Mesothelial cell of epicardium (in vitro differentiated cells): ENCODE data around the gene ITM2C. TPM values are rescaled to one million over a fixed set of nuclear protein-coding genes. Genes with fewer than 3 reads are reported as not detected.

Experiments
- DNase-seq, 2 experiments: peaks; one replicate each; pipeline ENCODE4 v3.0.0; 2021; ENCODE audit warnings: low spot score in 2 of 2; ENCODE audit not compliant: unreplicated experiment in 2 of 2
- H3K27ac Mint-ChIP-seq: 2 replicates; pipeline ENCODE4 v1.8.0; 2021; ENCODE audit warnings: mixed read lengths
- H3K27me3 Mint-ChIP-seq: 2 replicates; pipeline ENCODE4 v1.8.0; 2021; ENCODE audit warnings: low read depth, mixed read lengths
- H3K36me3 Mint-ChIP-seq: 2 replicates; pipeline ENCODE4 v1.8.0; 2021; ENCODE audit warnings: mixed read lengths
- H3K4me1 Mint-ChIP-seq: 2 replicates; pipeline ENCODE4 v1.8.0; 2021; ENCODE audit warnings: mixed read lengths
- H3K4me3 Mint-ChIP-seq: 2 replicates; pipeline ENCODE4 v1.8.0; 2021; ENCODE audit warnings: mild to moderate bottlenecking, moderate library complexity, mixed read lengths
- H3K9me3 Mint-ChIP-seq: 2 replicates; pipeline ENCODE4 v1.8.0; 2021; ENCODE audit warnings: mixed read lengths
- CTCF ChIP-seq: fragments of 200-600 bp; sonication (generic); IDR thresholded peaks from one replicate; pipeline ENCODE4 v1.5.0; 2021; ENCODE audit warnings: antibody characterized with exemption; ENCODE audit not compliant: unreplicated experiment
- total RNA-seq: library from RNA; stranded (reverse); gene quantifications from 3 replicates; pipeline ENCODE4 v1.2.1, GENCODE V29; 2021

The ITM2C gene
- total RNA-seq, 1 donor from 2014 or later = 270 TPM

DNA sequence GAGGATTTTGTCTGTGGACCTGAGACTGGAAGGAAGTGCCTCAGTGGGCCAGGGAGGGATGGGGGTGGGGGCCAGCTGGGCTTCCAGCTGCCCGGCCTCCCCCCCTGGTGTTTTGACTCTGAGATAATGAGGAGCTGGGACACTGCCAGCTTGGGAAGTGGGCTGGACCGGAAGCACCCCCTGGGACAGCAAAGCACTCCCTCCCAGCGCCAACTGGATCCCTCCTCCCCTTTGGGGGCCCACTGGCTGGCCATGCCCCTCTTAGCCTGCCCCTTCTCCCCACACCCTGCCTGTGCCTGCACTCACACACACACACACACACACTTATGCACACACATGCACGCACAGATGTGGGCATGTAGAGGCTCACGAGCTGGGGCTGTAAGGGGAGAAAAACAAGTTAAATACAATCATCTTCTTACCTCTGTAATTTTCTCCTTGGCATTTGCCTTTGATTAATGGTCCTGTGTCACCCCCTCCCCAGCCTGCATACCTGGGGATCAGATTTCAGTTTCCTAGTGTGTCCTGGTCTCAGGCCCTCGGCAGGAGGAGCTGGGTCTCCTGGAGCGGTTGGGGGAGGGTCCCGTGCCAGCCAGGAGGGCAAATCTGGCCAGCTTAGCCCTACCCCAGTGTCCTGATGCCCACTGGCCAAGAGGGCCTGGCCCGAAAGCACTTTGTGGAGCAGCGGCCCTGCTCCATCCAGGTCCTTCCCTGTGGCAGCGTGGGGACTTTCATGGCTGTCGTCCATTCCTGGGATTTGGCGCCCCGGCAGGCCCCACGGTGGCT lies 3.6 kb downstream of the ITM2C start:
- Mint-ChIP-seq H3K4me3 (peak overlapping the region; percentile 55), H3K36me3 (no peaks in the 10 kb centered on the region), H3K27ac (peak overlapping the region; percentile 98), H3K27me3 (no peaks in the 10 kb centered on the region), H3K9me3 (no peaks in the 10 kb centered on the region), H3K4me1 (peaks cover 74% of the 10 kb centered on the region)
- no peak for DNase-seq
- TF ChIP-seq CTCF = no peak

DNA sequence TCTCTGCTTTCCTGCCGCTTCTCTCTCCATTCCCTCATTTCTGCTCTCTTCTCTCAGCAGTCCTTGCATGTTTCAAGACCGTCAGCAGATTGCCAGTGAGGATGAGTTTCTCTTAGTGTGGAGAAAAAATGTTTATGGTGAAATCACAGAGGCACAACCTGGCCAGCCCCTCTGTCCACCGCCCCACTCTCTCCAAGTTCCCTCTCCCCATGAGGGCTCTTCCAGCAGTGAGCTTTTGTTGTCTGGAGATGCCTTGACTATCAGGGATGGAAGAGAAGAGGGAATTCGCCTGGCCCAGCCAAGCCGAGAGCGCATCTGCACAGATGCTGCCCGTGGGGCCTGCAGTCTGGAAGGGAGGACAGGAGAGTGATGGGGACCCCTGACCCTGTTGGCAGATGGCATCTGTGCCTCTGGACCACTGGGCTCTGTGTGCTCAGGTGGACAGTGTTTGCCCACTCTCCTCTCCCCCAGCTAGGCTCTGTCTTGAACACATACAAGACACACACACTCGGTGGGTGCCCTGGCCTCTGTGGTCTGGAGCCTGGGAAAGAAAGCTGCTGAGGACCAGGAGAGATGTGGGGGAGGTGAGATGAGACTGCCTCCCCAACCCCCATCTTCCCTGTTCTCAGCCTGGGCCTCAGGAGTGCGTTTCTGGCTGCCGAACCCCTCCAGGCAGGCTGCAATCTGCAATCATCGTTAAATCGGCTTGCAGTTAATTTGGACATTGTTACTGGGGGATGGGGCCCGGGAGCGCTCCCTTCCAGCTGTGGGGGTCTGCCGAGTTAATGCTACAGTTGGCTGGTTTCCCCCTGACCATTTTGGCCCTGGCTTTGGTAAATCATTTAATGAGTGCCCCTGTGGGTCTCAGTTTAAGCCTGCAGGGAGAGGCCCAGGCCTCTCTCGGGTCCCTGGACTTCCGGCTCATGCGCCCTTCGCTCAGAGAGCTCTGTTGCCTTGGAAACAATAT lies 4.5 kb downstream of the ITM2C start:
- peaks cover 68% of the 10 kb centered on the region for H3K4me1 Mint-ChIP-seq
- H3K4me3 Mint-ChIP-seq = peak overlapping the region; percentile 55
- H3K27ac Mint-ChIP-seq = peak overlapping the region; percentile 98
- peak in 1 of 2 experiments; percentile 40 for DNase-seq
- H3K9me3 Mint-ChIP-seq = no peaks in the 10 kb centered on the region
- no peak for TF ChIP-seq CTCF
- H3K27me3 Mint-ChIP-seq = no peaks in the 10 kb centered on the region
- peaks cover under 1% of the 10 kb centered on the region for H3K36me3 Mint-ChIP-seq

DNA sequence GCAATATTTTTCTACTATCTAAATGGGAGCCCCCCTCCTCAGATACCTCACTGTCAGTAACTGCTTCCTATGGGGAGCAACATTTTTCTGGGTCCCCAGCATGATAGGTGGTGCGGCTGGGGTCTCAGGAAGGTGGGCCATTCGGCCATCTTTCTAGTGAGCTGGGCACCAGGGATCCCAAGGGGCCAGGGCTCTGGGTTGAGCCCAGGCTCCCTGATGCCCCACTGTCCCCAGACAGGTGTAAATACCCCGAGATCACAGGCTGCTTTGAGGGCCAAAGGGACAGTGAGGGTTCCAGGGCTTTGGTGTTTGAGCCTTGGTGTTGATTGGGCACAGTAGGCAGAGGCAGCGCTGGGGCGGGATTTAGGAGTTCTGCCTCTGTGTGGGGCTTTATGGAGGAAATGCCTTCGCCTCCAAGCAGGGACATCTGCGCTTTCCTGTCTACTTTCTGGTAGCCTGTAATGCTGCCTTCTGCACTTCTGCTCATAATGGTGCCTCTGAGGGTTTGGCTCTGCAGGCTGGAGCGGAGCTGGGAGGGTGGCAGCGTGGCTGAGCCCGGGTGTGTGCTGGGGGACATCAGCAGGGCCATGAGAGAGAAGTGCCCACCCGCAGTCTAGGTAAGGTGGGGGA lies 5.3 kb downstream of the ITM2C start:
- peaks cover 4% of the 10 kb centered on the region for H3K36me3 Mint-ChIP-seq
- no peaks in the 10 kb centered on the region for H3K9me3 Mint-ChIP-seq
- TF ChIP-seq CTCF = no peak
- H3K4me1 Mint-ChIP-seq = peaks cover 64% of the 10 kb centered on the region
- peak overlapping the region; percentile 55 for H3K4me3 Mint-ChIP-seq
- DNase-seq = peak in 1 of 2 experiments; percentile 42
- H3K27me3 Mint-ChIP-seq = no peaks in the 10 kb centered on the region
- H3K27ac Mint-ChIP-seq = peak overlapping the region; percentile 98

DNA sequence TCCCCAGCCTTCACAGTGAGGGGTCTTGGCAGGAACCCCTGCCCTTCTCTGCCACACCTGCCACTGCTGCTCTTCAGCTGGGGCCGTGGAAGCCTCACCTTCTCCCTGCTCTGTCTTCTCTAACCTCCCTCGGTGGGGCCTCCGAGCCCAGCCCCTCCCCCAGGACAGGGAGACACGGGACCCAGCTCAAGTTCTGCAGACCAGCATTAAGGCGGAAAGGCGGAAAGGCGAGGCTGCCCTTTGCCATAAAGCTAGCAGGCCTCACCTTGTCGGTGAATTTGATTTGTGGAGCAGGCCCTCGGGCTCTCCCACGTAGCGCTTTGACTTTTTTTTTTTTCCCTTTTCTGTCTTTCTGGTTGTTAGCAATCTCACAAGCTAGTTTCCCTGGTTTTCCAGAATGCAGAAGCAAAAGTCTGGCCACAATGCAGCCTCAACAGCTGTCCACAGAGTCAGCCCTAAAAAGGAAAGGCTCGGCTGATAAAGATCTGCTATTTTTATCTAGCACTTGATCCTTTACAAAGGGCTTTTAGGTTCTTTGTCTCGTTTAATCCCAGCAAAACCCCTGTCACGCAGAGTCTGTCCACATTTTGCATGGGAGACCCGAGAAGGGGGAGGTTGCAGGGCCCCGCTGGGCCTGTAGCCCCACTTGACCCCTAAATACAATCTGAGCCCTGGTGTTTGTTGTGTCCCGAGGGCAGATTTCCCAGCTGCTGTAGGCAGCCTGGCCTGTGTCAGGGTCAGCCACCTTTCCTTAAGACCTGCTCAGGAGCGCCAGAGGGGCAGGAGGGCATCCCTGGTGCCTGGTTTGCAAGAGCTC lies 6.0 kb downstream of the ITM2C start:
- Mint-ChIP-seq H3K27ac (peak overlapping the region; percentile 98), H3K36me3 (peaks cover 7% of the 10 kb centered on the region), H3K9me3 (no peaks in the 10 kb centered on the region), H3K4me1 (peaks cover 64% of the 10 kb centered on the region), H3K27me3 (no peaks in the 10 kb centered on the region), H3K4me3 (peak overlapping the region; percentile 55)
- DNase-seq = peak in 1 of 2 experiments; percentile 55
- no peak for TF ChIP-seq CTCF
